K562 (cell line): ENCODE measurements around the gene NOA1. TPM values are rescaled to one million over a fixed set of nuclear protein-coding genes. Genes with fewer than 3 reads are reported as not detected.

Source experiments
- ATF2 ChIP-seq: sonication (generic); formaldehyde crosslinking; IDR thresholded peaks from 2 replicates; pipeline ENCODE4 v1.8.1; 2022; ENCODE audit warnings: missing genetic modification reagents
- DACH1 ChIP-seq: fragments of 450-650 bp; IDR thresholded peaks from 2 replicates; pipeline ENCODE4 v1.6.1; 2018; ENCODE audit not compliant: partially characterized antibody
- E2F6 ChIP-seq, 2 experiments: IDR thresholded peaks; 2 replicates each; pipeline ENCODE4 v1.6.1; 2011; ENCODE audit warnings: borderline replicate concordance in 1 of 2, control low read depth in 1 of 2, low read depth in 1 of 2, low read length in 1 of 2, mild to moderate bottlenecking in 1 of 2, mixed read lengths in 1 of 2, moderate library complexity in 1 of 2; ENCODE audit not compliant: insufficient read depth in 1 of 2, insufficient read length in 1 of 2, poor library complexity in 1 of 2, severe bottlenecking in 1 of 2; ENCODE audit errors: extremely low read depth in 1 of 2
- E2F8 ChIP-seq: fragments of 450-650 bp; IDR thresholded peaks from 2 replicates; pipeline ENCODE4 v1.7.1; 2018; ENCODE audit warnings: mild to moderate bottlenecking, low read depth; ENCODE audit not compliant: partially characterized antibody
- ETV6 ChIP-seq, 3 experiments: fragments of 150-350 bp in 1 of 3; sonication (generic) in 1 of 3; formaldehyde crosslinking in 1 of 3; IDR thresholded peaks; 2 replicates each; pipeline versions ENCODE4 v1.6.1 to v1.8.0; 2014 to 2022; ENCODE audit warnings: borderline replicate concordance in 2 of 3, low read depth in 2 of 3, antibody characterized with exemption in 1 of 3, low read length in 1 of 3, mild to moderate bottlenecking in 1 of 3, missing genetic modification reagents in 1 of 3
- HOXB6 ChIP-seq: fragments of 250-450 bp; sonication (Bioruptor Pico); IDR thresholded peaks from 2 replicates; pipeline ENCODE4 v1.5.1; 2022; ENCODE audit warnings: mild to moderate bottlenecking, borderline replicate concordance
- MBD2 ChIP-seq: sonication (generic); IDR thresholded peaks from 2 replicates; pipeline ENCODE4 v1.6.1; 2016; ENCODE audit warnings: low read depth, borderline replicate concordance
- PTRF ChIP-seq: fragments of 450-650 bp; IDR thresholded peaks from 2 replicates; pipeline ENCODE4 v1.6.1; 2016; ENCODE audit warnings: mild to moderate bottlenecking, missing genetic modification characterization, missing compliant biosample characterization
- SMARCB1 ChIP-seq: IDR thresholded peaks from 2 replicates; pipeline ENCODE4 v1.6.1; 2011; ENCODE audit warnings: improper control_type of control experiment, low read depth; ENCODE audit not compliant: insufficient read length
- SREBF1 ChIP-seq: fragments of 150-350 bp; IDR thresholded peaks from 2 replicates; pipeline ENCODE4 v1.6.1; 2014; ENCODE audit warnings: antibody characterized with exemption, low read depth, low read length, borderline replicate concordance
- STAG1 ChIP-seq: sonication (generic); formaldehyde crosslinking; IDR thresholded peaks from 2 replicates; pipeline ENCODE4 v1.5.0; 2020; ENCODE audit warnings: missing genetic modification reagents, borderline replicate concordance
- ZNF764 ChIP-seq: fragments of 250-450 bp; sonication (Bioruptor Pico); IDR thresholded peaks from 2 replicates; pipeline ENCODE4 v1.4.0; 2020; ENCODE audit warnings: low read depth, mild to moderate bottlenecking, moderate library complexity
- ZNF766 ChIP-seq: fragments of 200-800 bp; sonication (Bioruptor generic); conservative IDR thresholded peaks from 2 replicates; pipeline ENCODE4 v1.6.1; 2016; ENCODE audit warnings: missing genetic modification characterization, missing compliant biosample characterization
- ZSCAN32 ChIP-seq: fragments of 450-650 bp; formaldehyde crosslinking; IDR thresholded peaks from 2 replicates; pipeline ENCODE4 v1.4.0; 2020; ENCODE audit warnings: mild to moderate bottlenecking, moderate library complexity
- polyA plus RNA-seq, 8 experiments: library from polyadenylated mRNA; depleted of rRNA in 4 of 8; stranded (reverse) in 5 of 8; unstranded in 3 of 8; fragments of >200 nt; fragmentation: Nextera tagmentation in 2 of 8; fragmentation: Illumina TruSeq in 1 of 8; extraction: Ambion mirVana in 2 of 8; extraction: Trizol in 1 of 8; gene quantifications; 2 replicates each; pipeline versions ENCODE4 v1.2.1 to v1.2.3, GENCODE V29; 2011 to 2014; ENCODE audit warnings: inconsistent platforms in 1 of 8, missing spikeins in 1 of 8
- total RNA-seq, 7 experiments: library from RNA; depleted of rRNA in 6 of 7; stranded (reverse); fragments of >200 nt in 6 of 7; fragmentation: Illumina TruSeq in 2 of 7; extraction: Trizol in 2 of 7; gene quantifications; 2 replicates each; pipeline versions ENCODE4 v1.2.1 to v1.2.3, GENCODE V29; 2011 to 2021; ENCODE audit warnings: low replicate concordance in 1 of 7
- TF ChIP-seq, protein P1 (sequence below): IDR thresholded peaks from 2 replicates; pipeline ENCODE4 v1.6.1; 2014; ENCODE audit warnings: antibody characterized with exemption
- TF ChIP-seq, protein P2 (sequence below), 2 experiments: fragments of 450-650 bp in 1 of 2; sonication (generic) in 1 of 2; formaldehyde crosslinking in 1 of 2; IDR thresholded peaks in 1 of 2; conservative IDR thresholded peaks in 1 of 2; 2 replicates each; pipeline versions ENCODE4 v1.6.1 to v1.8.1; 2016 to 2023; ENCODE audit warnings: mild to moderate bottlenecking in 2 of 2, moderate library complexity in 2 of 2, inconsistent platforms in 1 of 2, missing genetic modification reagents in 1 of 2
- TF ChIP-seq, protein P3 (sequence below): sonication (generic); formaldehyde crosslinking; IDR thresholded peaks from 2 replicates; pipeline ENCODE4 v1.8.0; 2022; ENCODE audit warnings: mild to moderate bottlenecking, missing genetic modification reagents

NOA1 gene
- total and polyA plus RNA-seq, 9 of the 15 experiments (the other 6 are each of a cell fraction or from before 2014, with no cell fraction given), result 2.6 to 26.6 (median 16.7) TPM

- TF ChIP-seq ATF2 (CRISPR knock-in tag) (no peak), STAG1 (CRISPR knock-in tag) (0 out of 2 replicates have a peak, but pooled peaks have one; percentile 17), SREBF1 (no peak), MBD2 (no peak; the same call in 1 of the 2 replicates), HOXB6 (CRISPR knock-in tag) (no peak), DACH1 (no peak), ZNF766 (CRISPR knock-in tag) (no peak; the same call in 1 of the 2 replicates), ZSCAN32 (CRISPR knock-in tag) (no peak), ZNF764 (CRISPR knock-in tag) (no peak), SMARCB1 (no peak), E2F6 (IDR thresholded peaks at IDR 0.05; ENCODE audit: borderline replicate concordance in 1 of 2, extremely low read depth in 1 of 2, insufficient read depth in 1 of 2, insufficient read length in 1 of 2, low read depth in 1 of 2, low read length in 1 of 2, poor library complexity in 1 of 2, severe bottlenecking in 1 of 2) (peak in 1 of 2 experiments; percentile 42), E2F8 (no peak), ETV6 (IDR thresholded peaks at IDR 0.05; ENCODE audit: borderline replicate concordance in 1 of 2, low read depth in 2 of 2, low read length in 1 of 2) (no peak), ETV6 (CRISPR knock-in tag; IDR thresholded peaks at IDR 0.05; ENCODE audit: borderline replicate concordance) (no peak), PTRF (tag) (no peak)
- TF ChIP-seq, protein P1, sequence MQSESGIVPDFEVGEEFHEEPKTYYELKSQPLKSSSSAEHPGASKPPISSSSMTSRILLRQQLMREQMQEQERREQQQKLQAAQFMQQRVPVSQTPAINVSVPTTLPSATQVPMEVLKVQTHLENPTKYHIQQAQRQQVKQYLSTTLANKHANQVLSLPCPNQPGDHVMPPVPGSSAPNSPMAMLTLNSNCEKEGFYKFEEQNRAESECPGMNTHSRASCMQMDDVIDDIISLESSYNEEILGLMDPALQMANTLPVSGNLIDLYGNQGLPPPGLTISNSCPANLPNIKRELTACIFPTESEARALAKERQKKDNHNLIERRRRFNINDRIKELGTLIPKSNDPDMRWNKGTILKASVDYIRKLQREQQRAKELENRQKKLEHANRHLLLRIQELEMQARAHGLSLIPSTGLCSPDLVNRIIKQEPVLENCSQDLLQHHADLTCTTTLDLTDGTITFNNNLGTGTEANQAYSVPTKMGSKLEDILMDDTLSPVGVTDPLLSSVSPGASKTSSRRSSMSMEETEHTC, result no peak
- TF ChIP-seq, protein P2, sequence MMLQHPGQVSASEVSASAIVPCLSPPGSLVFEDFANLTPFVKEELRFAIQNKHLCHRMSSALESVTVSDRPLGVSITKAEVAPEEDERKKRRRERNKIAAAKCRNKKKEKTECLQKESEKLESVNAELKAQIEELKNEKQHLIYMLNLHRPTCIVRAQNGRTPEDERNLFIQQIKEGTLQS (IDR thresholded peaks at IDR 0.05), result no peak
- TF ChIP-seq, protein P2 (CRISPR knock-in tag; conservative IDR thresholded peaks at IDR 0.05), result no peak
- TF ChIP-seq, protein P3, sequence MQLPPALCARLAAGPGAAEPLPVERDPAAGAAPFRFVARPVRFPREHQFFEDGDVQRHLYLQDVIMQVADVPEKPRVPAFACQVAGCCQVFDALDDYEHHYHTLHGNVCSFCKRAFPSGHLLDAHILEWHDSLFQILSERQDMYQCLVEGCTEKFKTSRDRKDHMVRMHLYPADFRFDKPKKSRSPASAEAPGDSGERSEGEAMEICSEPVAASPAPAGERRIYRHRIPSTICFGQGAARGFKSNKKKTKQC (CRISPR knock-in tag), result peak; percentile 69; the same call in 1 of the 2 replicates
Measured at GRCh38 chr4:56977321-56978012, at the start of gene NOA1 (continued).
